HCT116 (cell line): Measurements from ENCODE around the gene SYT7. TPM values are rescaled to one million over a fixed set of nuclear protein-coding genes. Genes with fewer than 3 reads are reported as not detected.

Experiments
- ATAC-seq: fragments of 200-7000 bp; cut with Tn5 transposase; 2 replicates; pipeline ENCODE4 v1.9.1; 2020; ENCODE audit warnings: mild to moderate bottlenecking, moderate library complexity
- BruUV-seq: library from RNA; stranded (reverse); fragments of 400-500 nt; replicated peaks from 2 replicates; lab custom pipeline; 2021; lab: Mats Ljungman, UMichigan
- CTCF ChIA-PET: fragments of 300-600 bp; sonication (Branson Sonifier 250); formaldehyde crosslinking; loops from one replicate; lab custom pipeline; 2021; ENCODE audit warnings: antibody characterized with exemption; lab: Charles Lee
- POLR2A ChIA-PET: fragments of 300-600, 350-600 bp; sonication (Branson Sonifier 250); formaldehyde crosslinking; loops from one replicate; lab custom pipeline; 2021; ENCODE audit warnings: antibody characterized with exemption; lab: Charles Lee
- RAD21 ChIA-PET, 2 experiments: fragments of 300-600 bp; sonication (Branson Sonifier 250); formaldehyde crosslinking; loops; one replicate each; lab custom pipeline; 2023; ENCODE audit warnings: low total read pairs in 2 of 2; ENCODE audit not compliant: uncharacterized antibody in 2 of 2, unreplicated experiment in 2 of 2, low non-redundant PET in 1 of 2; lab: Charles Lee
- DNase-seq: peaks from one replicate; pipeline ENCODE4 v3.0.0-alpha.2; 2010; ENCODE audit warnings: low read depth, low spot score
- H2AFZ ChIP-seq: fragments of 200-600 bp; shearing (Covaris generic), sonication (generic); 2 replicates; pipeline ENCODE4 v1.6.1; 2017; ENCODE audit warnings: low read depth, mixed run types, mixed read lengths, antibody characterized with exemption, low read length; ENCODE audit not compliant: poor library complexity, severe bottlenecking
- H3K27ac ChIP-seq: 2 replicates; pipeline ENCODE4 v1.5.1; 2012; ENCODE audit warnings: low read depth, low read length
- H3K27me3 ChIP-seq: fragments of 200-600 bp; sonication (generic); 2 replicates; pipeline ENCODE4 v1.6.1; 2016; ENCODE audit warnings: mixed run types, low read length, mixed read lengths; ENCODE audit not compliant: insufficient read depth
- H3K36me3 ChIP-seq, 2 experiments: fragments of 200-500 bp in 1 of 2; fragments of 200-600 bp in 1 of 2; sonication (Bioruptor generic) in 1 of 2; sonication (generic) in 1 of 2; 2 replicates each; pipeline versions ENCODE4 v1.5.1 to v1.6.1; 2014 to 2016; ENCODE audit warnings: low read length in 2 of 2, inconsistent platforms in 1 of 2, mixed read lengths in 1 of 2, mixed run types in 1 of 2; ENCODE audit not compliant: insufficient read depth in 2 of 2, control insufficient read depth in 1 of 2
- H3K4me1 ChIP-seq, 2 experiments: fragments of 200-600 bp in 1 of 2; sonication (generic) in 1 of 2; 2 replicates each; pipeline versions ENCODE4 v1.5.1 to v1.6.1; 2012 to 2017; ENCODE audit warnings: low read length in 2 of 2, inconsistent platforms in 1 of 2, mild to moderate bottlenecking in 1 of 2, mixed read lengths in 1 of 2, mixed run types in 1 of 2, moderate library complexity in 1 of 2; ENCODE audit not compliant: insufficient read depth in 2 of 2, control insufficient read depth in 1 of 2
- H3K4me2 ChIP-seq: fragments of 200-600 bp; sonication (generic); 2 replicates; pipeline ENCODE4 v1.6.1; 2017; ENCODE audit warnings: mixed run types, low read length, mixed read lengths
- H3K4me3 ChIP-seq, 2 experiments: fragments of 200-600 bp in 1 of 2; sonication (generic) in 1 of 2; replicated peaks in 1 of 2; 2 replicates each; pipeline ENCODE4 v1.5.1; 2011 to 2016; ENCODE audit warnings: low read length in 2 of 2, control low read depth in 1 of 2, low read depth in 1 of 2, mild to moderate bottlenecking in 1 of 2, mixed read lengths in 1 of 2, mixed run types in 1 of 2
- H3K79me2 ChIP-seq: fragments of 200-600 bp; sonication (generic); 2 replicates; pipeline ENCODE4 v1.6.1; 2017; ENCODE audit warnings: mild to moderate bottlenecking, mixed run types, low read length, moderate library complexity, mixed read lengths; ENCODE audit not compliant: insufficient read depth
- H3K9ac ChIP-seq: fragments of 200-600 bp; sonication (generic); 2 replicates; pipeline ENCODE4 v1.6.1; 2016; ENCODE audit warnings: low read length, mixed read lengths
- H3K9me2 ChIP-seq: fragments of 200-600 bp; sonication (generic), shearing (Covaris generic); 2 replicates; pipeline ENCODE4 v1.6.1; 2017; ENCODE audit warnings: mixed run types, mild to moderate bottlenecking, moderate library complexity; ENCODE audit not compliant: insufficient read depth
- H3K9me3 ChIP-seq, 2 experiments: fragments of 200-500 bp in 1 of 2; fragments of 200-600 bp in 1 of 2; sonication (Bioruptor generic) in 1 of 2; sonication (generic) in 1 of 2; 2 replicates each; pipeline ENCODE4 v1.6.1; 2014 to 2017; ENCODE audit warnings: low read length in 2 of 2, mixed read lengths in 2 of 2, inconsistent platforms in 1 of 2, low read depth in 1 of 2, mild to moderate bottlenecking in 1 of 2, mixed run types in 1 of 2, moderate library complexity in 1 of 2; ENCODE audit not compliant: control insufficient read depth in 1 of 2, insufficient read depth in 1 of 2
- H4K20me1 ChIP-seq: fragments of 200-600 bp; sonication (generic), shearing (Covaris generic); 2 replicates; pipeline ENCODE4 v1.6.1; 2017; ENCODE audit warnings: mixed run types, mild to moderate bottlenecking, moderate library complexity; ENCODE audit not compliant: insufficient read depth
- CBX3 ChIP-seq: IDR thresholded peaks from 2 replicates; pipeline ENCODE4 v1.6.1; 2012; ENCODE audit warnings: low read depth
- CEBPB ChIP-seq: IDR thresholded peaks from 2 replicates; pipeline ENCODE4 v1.6.1; 2012; ENCODE audit warnings: low read depth
- EGR1 ChIP-seq: IDR thresholded peaks from 2 replicates; pipeline ENCODE4 v1.6.1; 2012; ENCODE audit warnings: low read depth
- ELF1 ChIP-seq: IDR thresholded peaks from 2 replicates; pipeline ENCODE4 v1.6.1; 2012; ENCODE audit warnings: low read depth, borderline replicate concordance
- EZH2 ChIP-seq: fragments of 200-600 bp; sonication (generic); IDR thresholded peaks from 2 replicates; pipeline ENCODE4 v1.6.1; 2017; ENCODE audit warnings: antibody characterized with exemption, mixed run types
- EZH2phosphoT487 ChIP-seq: fragments of 200-600 bp; IDR thresholded peaks from 2 replicates; pipeline ENCODE4 v1.6.1; 2018; ENCODE audit warnings: antibody characterized with exemption, borderline replicate concordance
- JUND ChIP-seq: IDR thresholded peaks from 2 replicates; pipeline ENCODE4 v1.6.1; 2012
- POLR2A ChIP-seq: IDR thresholded peaks from 2 replicates; pipeline ENCODE4 v1.7.0; 2011; ENCODE audit warnings: borderline replicate concordance; ENCODE audit not compliant: insufficient read depth, insufficient read length; ENCODE audit errors: extremely low read depth
- POLR2AphosphoS5 ChIP-seq: IDR thresholded peaks from 2 replicates; pipeline ENCODE4 v1.6.1; 2011; ENCODE audit warnings: mild to moderate bottlenecking, low read depth, low read length, moderate library complexity
- SP1 ChIP-seq: IDR thresholded peaks from 2 replicates; pipeline ENCODE4 v1.6.1; 2012; ENCODE audit warnings: low read depth
- SRF ChIP-seq: IDR thresholded peaks from 2 replicates; pipeline ENCODE4 v1.6.1; 2012; ENCODE audit warnings: low read depth
- ZFX ChIP-seq: fragments of 450-650 bp; IDR thresholded peaks from 2 replicates; pipeline ENCODE4 v1.6.1; 2017
- ZNF274 ChIP-seq: fragments of 200-500 bp; sonication (Bioruptor generic); IDR thresholded peaks from 2 replicates; pipeline ENCODE4 v1.6.1; 2014; ENCODE audit warnings: mild to moderate bottlenecking, low read depth, low read length, inconsistent platforms
- intact Hi-C: fragments of 100-400 bp; cut with micrococcal nuclease; formaldehyde crosslinking; loops from 2 replicates; pipeline ENCODE4 v1.10.0; 2022
- total RNA-seq: library from RNA; stranded (reverse); gene quantifications from one replicate; pipeline ENCODE4 v1.2.1, GENCODE V29; 2021; ENCODE audit not compliant: unreplicated experiment
- TF ChIP-seq, protein P1 (sequence below), 3 experiments: fragments of 200-600 bp in 1 of 3; sonication (generic) in 1 of 3; IDR thresholded peaks in 2 of 3; conservative IDR thresholded peaks in 1 of 3; 2 replicates each; pipeline ENCODE4 v1.5.1; 2012 to 2017; ENCODE audit warnings: low read depth in 2 of 3, low read length in 2 of 3, antibody characterized with exemption in 1 of 3, borderline replicate concordance in 1 of 3, control low read depth in 1 of 3, mild to moderate bottlenecking in 1 of 3, mixed read lengths in 1 of 3, mixed run types in 1 of 3, moderate library complexity in 1 of 3; ENCODE audit not compliant: insufficient read depth in 1 of 3
- TF ChIP-seq, protein P2 (sequence below): IDR thresholded peaks from 2 replicates; pipeline ENCODE4 v1.6.1; 2012; ENCODE audit warnings: low read depth
- TF ChIP-seq, protein P3 (sequence below): IDR thresholded peaks from 2 replicates; pipeline ENCODE4 v1.6.1; 2012
- TF ChIP-seq, protein P4 (sequence below): IDR thresholded peaks from 2 replicates; pipeline ENCODE4 v1.6.1; 2011; ENCODE audit warnings: mild to moderate bottlenecking, low read length, moderate library complexity; ENCODE audit not compliant: insufficient replicate concordance; ENCODE audit errors: extremely low read depth

Gene SYT7
- total RNA-seq, 1 experiment from 2014 or later: 27.4 TPM

DNA sequence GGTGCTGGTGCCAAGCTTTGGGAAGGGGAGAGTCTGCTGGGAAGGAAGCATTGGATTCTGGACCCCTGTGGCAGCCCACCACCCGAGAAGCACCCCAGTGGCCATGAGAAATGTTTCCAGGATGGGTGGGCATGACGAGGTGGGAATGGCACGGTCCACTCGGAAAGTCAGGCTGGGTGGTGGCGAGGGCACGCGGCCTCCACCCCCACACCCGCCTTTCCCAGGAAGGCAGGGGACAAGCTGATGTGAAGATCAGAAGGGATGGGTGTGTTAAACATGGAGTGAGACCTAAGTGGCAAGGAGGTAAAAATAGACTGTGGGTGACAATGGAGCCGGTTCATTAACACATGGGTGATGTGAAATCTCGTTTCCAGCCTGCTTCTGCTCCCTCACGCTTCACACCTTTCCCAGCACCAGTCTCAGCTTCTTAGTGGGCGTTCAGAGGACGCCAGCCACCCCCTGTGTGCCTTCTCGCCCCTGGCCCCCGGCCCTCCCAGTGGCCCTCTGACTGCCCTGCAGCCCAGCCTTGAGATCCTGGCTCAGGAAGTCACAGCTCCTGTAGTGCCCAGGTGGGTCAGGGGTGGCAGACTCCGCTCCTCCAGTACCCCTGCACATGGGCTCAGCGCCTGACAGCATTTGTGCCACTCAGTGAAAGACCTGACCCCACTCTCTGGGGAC, 44.7 kb downstream of the SYT7 start:
- Histone ChIP-seq H3K79me2 (no peaks in the 10 kb centered on the region), H3K9me3 (no peaks in the 10 kb centered on the region), H2AFZ (no peak overlapping the region), H3K4me3 (no peak overlapping the region), H3K4me1 (peaks cover 0 to 11% of the 10 kb centered on the region in 2 experiments; a peak in 2 of 4 replicates), H3K27me3 (no peaks in the 10 kb centered on the region), H3K9me2 (no peaks in the 10 kb centered on the region), H3K27ac (no peak overlapping the region), H3K36me3 (no peaks in the 10 kb centered on the region; a peak in 1 of 4 replicates), H3K9ac (no peak overlapping the region), H4K20me1 (no peaks in the 10 kb centered on the region), H3K4me2 (no peak overlapping the region)
- no peak for DNase-seq
- RAD21 ChIA-PET: no interaction called here
- intact Hi-C loops: no loop called here
- TF ChIP-seq EZH2phosphoT487 (no peak), POLR2AphosphoS5 (no peak), CBX3 (no peak), SP1 (no peak), SRF (no peak), ZFX (no peak), JUND (no peak), POLR2A (no peak), EGR1 (no peak), CEBPB (no peak), EZH2 (no peak), ZNF274 (no peak), ELF1 (no peak)
- TF ChIP-seq, protein P1, sequence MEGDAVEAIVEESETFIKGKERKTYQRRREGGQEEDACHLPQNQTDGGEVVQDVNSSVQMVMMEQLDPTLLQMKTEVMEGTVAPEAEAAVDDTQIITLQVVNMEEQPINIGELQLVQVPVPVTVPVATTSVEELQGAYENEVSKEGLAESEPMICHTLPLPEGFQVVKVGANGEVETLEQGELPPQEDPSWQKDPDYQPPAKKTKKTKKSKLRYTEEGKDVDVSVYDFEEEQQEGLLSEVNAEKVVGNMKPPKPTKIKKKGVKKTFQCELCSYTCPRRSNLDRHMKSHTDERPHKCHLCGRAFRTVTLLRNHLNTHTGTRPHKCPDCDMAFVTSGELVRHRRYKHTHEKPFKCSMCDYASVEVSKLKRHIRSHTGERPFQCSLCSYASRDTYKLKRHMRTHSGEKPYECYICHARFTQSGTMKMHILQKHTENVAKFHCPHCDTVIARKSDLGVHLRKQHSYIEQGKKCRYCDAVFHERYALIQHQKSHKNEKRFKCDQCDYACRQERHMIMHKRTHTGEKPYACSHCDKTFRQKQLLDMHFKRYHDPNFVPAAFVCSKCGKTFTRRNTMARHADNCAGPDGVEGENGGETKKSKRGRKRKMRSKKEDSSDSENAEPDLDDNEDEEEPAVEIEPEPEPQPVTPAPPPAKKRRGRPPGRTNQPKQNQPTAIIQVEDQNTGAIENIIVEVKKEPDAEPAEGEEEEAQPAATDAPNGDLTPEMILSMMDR (IDR thresholded peaks at IDR 0.05 in 2 of 3, conservative IDR thresholded peaks at IDR 0.05 in 1 of 3; ENCODE audit: borderline replicate concordance in 1 of 3, insufficient read depth in 1 of 3, low read depth in 2 of 3, low read length in 2 of 3): no peak
- TF ChIP-seq, protein P2, sequence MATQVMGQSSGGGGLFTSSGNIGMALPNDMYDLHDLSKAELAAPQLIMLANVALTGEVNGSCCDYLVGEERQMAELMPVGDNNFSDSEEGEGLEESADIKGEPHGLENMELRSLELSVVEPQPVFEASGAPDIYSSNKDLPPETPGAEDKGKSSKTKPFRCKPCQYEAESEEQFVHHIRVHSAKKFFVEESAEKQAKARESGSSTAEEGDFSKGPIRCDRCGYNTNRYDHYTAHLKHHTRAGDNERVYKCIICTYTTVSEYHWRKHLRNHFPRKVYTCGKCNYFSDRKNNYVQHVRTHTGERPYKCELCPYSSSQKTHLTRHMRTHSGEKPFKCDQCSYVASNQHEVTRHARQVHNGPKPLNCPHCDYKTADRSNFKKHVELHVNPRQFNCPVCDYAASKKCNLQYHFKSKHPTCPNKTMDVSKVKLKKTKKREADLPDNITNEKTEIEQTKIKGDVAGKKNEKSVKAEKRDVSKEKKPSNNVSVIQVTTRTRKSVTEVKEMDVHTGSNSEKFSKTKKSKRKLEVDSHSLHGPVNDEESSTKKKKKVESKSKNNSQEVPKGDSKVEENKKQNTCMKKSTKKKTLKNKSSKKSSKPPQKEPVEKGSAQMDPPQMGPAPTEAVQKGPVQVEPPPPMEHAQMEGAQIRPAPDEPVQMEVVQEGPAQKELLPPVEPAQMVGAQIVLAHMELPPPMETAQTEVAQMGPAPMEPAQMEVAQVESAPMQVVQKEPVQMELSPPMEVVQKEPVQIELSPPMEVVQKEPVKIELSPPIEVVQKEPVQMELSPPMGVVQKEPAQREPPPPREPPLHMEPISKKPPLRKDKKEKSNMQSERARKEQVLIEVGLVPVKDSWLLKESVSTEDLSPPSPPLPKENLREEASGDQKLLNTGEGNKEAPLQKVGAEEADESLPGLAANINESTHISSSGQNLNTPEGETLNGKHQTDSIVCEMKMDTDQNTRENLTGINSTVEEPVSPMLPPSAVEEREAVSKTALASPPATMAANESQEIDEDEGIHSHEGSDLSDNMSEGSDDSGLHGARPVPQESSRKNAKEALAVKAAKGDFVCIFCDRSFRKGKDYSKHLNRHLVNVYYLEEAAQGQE: no peak
- TF ChIP-seq, protein P3, sequence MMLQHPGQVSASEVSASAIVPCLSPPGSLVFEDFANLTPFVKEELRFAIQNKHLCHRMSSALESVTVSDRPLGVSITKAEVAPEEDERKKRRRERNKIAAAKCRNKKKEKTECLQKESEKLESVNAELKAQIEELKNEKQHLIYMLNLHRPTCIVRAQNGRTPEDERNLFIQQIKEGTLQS: no peak
- TF ChIP-seq, protein P4, sequence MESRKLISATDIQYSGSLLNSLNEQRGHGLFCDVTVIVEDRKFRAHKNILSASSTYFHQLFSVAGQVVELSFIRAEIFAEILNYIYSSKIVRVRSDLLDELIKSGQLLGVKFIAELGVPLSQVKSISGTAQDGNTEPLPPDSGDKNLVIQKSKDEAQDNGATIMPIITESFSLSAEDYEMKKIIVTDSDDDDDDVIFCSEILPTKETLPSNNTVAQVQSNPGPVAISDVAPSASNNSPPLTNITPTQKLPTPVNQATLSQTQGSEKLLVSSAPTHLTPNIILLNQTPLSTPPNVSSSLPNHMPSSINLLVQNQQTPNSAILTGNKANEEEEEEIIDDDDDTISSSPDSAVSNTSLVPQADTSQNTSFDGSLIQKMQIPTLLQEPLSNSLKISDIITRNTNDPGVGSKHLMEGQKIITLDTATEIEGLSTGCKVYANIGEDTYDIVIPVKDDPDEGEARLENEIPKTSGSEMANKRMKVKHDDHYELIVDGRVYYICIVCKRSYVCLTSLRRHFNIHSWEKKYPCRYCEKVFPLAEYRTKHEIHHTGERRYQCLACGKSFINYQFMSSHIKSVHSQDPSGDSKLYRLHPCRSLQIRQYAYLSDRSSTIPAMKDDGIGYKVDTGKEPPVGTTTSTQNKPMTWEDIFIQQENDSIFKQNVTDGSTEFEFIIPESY: no peak
- BruUV-seq: no TSS peak
- POLR2A ChIA-PET: no interaction called here
- CTCF ChIA-PET: interaction anchor here (1.2 kb wide), 1 partner anchor 42 kb away, joined by 3 read pairs; no protein-coding TSS in a partner anchor
- ATAC-seq: no peak
